ENCODE measurements around the gene ZNF823. TPM values are rescaled to one million over a fixed set of nuclear protein-coding genes. Genes with fewer than 3 reads are reported as not detected.

The ZNF823 gene
- total and polyA plus RNA-seq, 2 of the 13 experiments (the other 11 are each of a cell fraction or from before 2014, with no cell fraction given) = 5.7 to 11.7 TPM

- peak; percentile 49; the same call in 1 of the 2 replicates for TF ChIP-seq MAZ (IDR thresholded peaks at IDR 0.05; ENCODE audit: borderline replicate concordance, low read depth, low read length)
- TF ChIP-seq MAZ (CRISPR knock-in tag; IDR thresholded peaks at IDR 0.05; ENCODE audit: low read depth) = peak; percentile 80; the same call in 1 of the 2 replicates
- TF ChIP-seq ZNF333 (CRISPR knock-in tag; IDR thresholded peaks at IDR 0.05; ENCODE audit: borderline replicate concordance) = peak; percentile 71; the same call in 1 of the 2 replicates
- TF ChIP-seq FIP1L1 (IDR thresholded peaks at IDR 0.05; ENCODE audit: borderline replicate concordance, insufficient read depth, low read depth, low read length) = no peak
- TF ChIP-seq ZFP37 (CRISPR knock-in tag; IDR thresholded peaks at IDR 0.05; ENCODE audit: borderline replicate concordance) = no peak
- no peak for TF ChIP-seq DR1 (CRISPR knock-in tag; IDR thresholded peaks at IDR 0.05)
- peak; percentile 17; the same call in 1 of the 2 replicates for TF ChIP-seq MYC (CRISPR knock-in tag; IDR thresholded peaks at IDR 0.05; ENCODE audit: borderline replicate concordance)
- no peak for TF ChIP-seq FOXC1 (CRISPR knock-in tag; IDR thresholded peaks at IDR 0.05; ENCODE audit: borderline replicate concordance)
- no peak for TF ChIP-seq ISL2 (CRISPR knock-in tag; IDR thresholded peaks at IDR 0.05)
- no peak for TF ChIP-seq ZNF674 (CRISPR knock-in tag; IDR thresholded peaks at IDR 0.05; ENCODE audit: low read depth)
- TF ChIP-seq ZNF672 (CRISPR knock-in tag; IDR thresholded peaks at IDR 0.05) = no peak
- TF ChIP-seq NR3C1 (CRISPR knock-in tag; IDR thresholded peaks at IDR 0.05) = no peak
- no peak; the same call in 1 of the 2 replicates for TF ChIP-seq RERE (CRISPR knock-in tag; IDR thresholded peaks at IDR 0.05; ENCODE audit: low read depth)
- no peak for TF ChIP-seq ZZZ3 (CRISPR knock-in tag; IDR thresholded peaks at IDR 0.05; ENCODE audit: borderline replicate concordance)
- TF ChIP-seq CERS6 (CRISPR knock-in tag; IDR thresholded peaks at IDR 0.05) = no peak
- TF ChIP-seq HOXA3 (CRISPR knock-in tag; IDR thresholded peaks at IDR 0.05) = 0 out of 2 replicates have a peak, but pooled peaks have one; percentile 14
- no peak for TF ChIP-seq ZNF597 (CRISPR knock-in tag; IDR thresholded peaks at IDR 0.05)
- TF ChIP-seq ZNF704 (CRISPR knock-in tag; IDR thresholded peaks at IDR 0.05; ENCODE audit: borderline replicate concordance) = no peak; the same call in 1 of the 2 replicates
- TF ChIP-seq XBP1 (CRISPR knock-in tag; IDR thresholded peaks at IDR 0.05) = no peak
- no peak for TF ChIP-seq ATAD3A (CRISPR knock-in tag; IDR thresholded peaks at IDR 0.05)
These were observed 28.1 kb upstream of the ZNF823 start, which contains the start of gene ZNF441 (continued) for GRCh38 chr19:11766597-11767591.
